SK-N-SH treated with all-trans-retinoic acid at 6 μM for 48 hours (cell line): ENCODE results near the gene KMT2A.

Experiments
- ARNTL ChIP-seq: fragments of 450-650 bp; formaldehyde crosslinking; IDR thresholded peaks from 2 replicates; pipeline ENCODE4 v1.5.0; 2020; ENCODE audit warnings: low read depth, mild to moderate bottlenecking, moderate library complexity, borderline replicate concordance
- TF ChIP-seq, protein P1 (sequence below): fragments of 250-450 bp; sonication (Bioruptor Pico); IDR thresholded peaks from 2 replicates; pipeline ENCODE4 v1.5.1; 2020; ENCODE audit warnings: low read depth, mild to moderate bottlenecking, moderate library complexity

DNA sequence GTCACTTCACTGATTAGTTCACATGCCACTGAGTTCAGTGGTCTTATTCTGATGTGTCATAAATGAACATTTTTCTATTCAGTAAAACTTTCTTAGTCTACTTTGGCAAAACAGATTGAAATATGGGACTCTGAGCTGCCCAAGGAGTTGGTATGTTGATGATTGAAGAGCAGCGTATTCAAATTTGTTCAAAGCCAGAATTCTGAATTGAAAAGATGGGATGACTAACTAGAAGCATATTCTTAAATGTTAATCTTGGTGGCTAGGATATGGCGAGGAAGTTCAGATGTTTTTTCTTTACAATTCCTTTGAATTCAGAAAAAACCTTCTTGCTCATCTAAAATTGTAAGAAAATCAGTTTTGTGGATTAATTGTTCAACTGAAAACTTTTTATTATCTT, 34.7 kb downstream of the KMT2A start:
- TF ChIP-seq ARNTL = no peak
- TF ChIP-seq, protein P1, sequence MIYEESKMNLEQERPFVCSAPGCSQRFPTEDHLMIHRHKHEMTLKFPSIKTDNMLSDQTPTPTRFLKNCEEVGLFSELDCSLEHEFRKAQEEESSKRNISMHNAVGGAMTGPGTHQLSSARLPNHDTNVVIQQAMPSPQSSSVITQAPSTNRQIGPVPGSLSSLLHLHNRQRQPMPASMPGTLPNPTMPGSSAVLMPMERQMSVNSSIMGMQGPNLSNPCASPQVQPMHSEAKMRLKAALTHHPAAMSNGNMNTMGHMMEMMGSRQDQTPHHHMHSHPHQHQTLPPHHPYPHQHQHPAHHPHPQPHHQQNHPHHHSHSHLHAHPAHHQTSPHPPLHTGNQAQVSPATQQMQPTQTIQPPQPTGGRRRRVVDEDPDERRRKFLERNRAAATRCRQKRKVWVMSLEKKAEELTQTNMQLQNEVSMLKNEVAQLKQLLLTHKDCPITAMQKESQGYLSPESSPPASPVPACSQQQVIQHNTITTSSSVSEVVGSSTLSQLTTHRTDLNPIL (CRISPR knock-in tag) = no peak
